Motor neuron (in vitro differentiated cells): ENCODE results near the gene CDHR4. TPM values are rescaled to one million over a fixed set of nuclear protein-coding genes. Genes with fewer than 3 reads are reported as not detected.
"Not testable (repeated sequence)": the region's sequence is repeated elsewhere in the genome, so short reads cannot be mapped to it uniquely, and the experiment has no call there.

Source experiments
- ATAC-seq, 8 experiments: fragments of 200-7000 bp; cut with Tn5 transposase; replicated peaks in 6 of 8; 2 replicates each; pipeline ENCODE4 v1.8.0; 2021; ENCODE audit warnings: mild to moderate bottlenecking in 8 of 8, moderate library complexity in 8 of 8
- H3K27ac ChIP-seq, 2 donors: fragments of 250-450 bp; sonication (Bioruptor Pico); 2 replicates each; pipeline ENCODE4 v1.9.0; 2021; ENCODE audit warnings: antibody characterized with exemption in 2 of 2, mild to moderate bottlenecking in 2 of 2, moderate library complexity in 1 of 2
- H3K4me1 ChIP-seq, 2 donors: fragments of 250-450 bp; sonication (Bioruptor Pico); replicated peaks in 1 of 2; 2 replicates each; pipeline ENCODE4 v1.6.1; 2021; ENCODE audit warnings: antibody characterized with exemption in 2 of 2, mild to moderate bottlenecking in 2 of 2, moderate library complexity in 1 of 2
- H3K4me3 ChIP-seq, 5 donors: fragments of 250-450 bp; sonication (Bioruptor Pico); 2 replicates each; pipeline ENCODE4 v1.9.0; 2021; ENCODE audit warnings: antibody characterized with exemption in 5 of 5, mild to moderate bottlenecking in 5 of 5, moderate library complexity in 4 of 5
- WGBS, 10 experiments: fragments of 450-650 bp; shearing (Covaris generic); methylation state at CpG; one replicate each; pipeline ENCODE4 v1.0.0; 2022; 5-methylcytosine and 5-hydroxymethylcytosine counted together
- in situ Hi-C, 9 experiments: fragments of 400-800 bp; cut with MboI; loops; one replicate each; pipeline ENCODE4 v1.15.0; 2021; ENCODE audit warnings: low sequenced_read_pairs in 9 of 9, low pct_unique_long_range_greater_than_20kb in 2 of 9; ENCODE audit not compliant: unreplicated experiment in 9 of 9
- total RNA-seq, 8 experiments: library from RNA; unstranded; fragments of 300-600 nt; gene quantifications; 2 replicates each; pipeline versions ENCODE4 v1.2.3 to v1.2.4, GENCODE V29; 2022

Gene CDHR4
- total RNA-seq, 8 experiments from 2014 or later, result 0.14 to 0.71 (median 0.57) TPM; not detected in 5

- ATAC-seq, result no peak
- WGBS, 10 experiments, result 73 to 100% (median 95%) methylated on average over 1 to 3 of the region's 3 CpGs
- in situ Hi-C loops, result no loop called here
- H3K4me1 ChIP-seq, result no peaks in the 10 kb centered on the region
- no peak overlapping the region for H3K27ac ChIP-seq
- no peak overlapping the region for H3K4me3 ChIP-seq
These were observed 30.3 kb downstream of the CDHR4 start for GRCh38 chr3:49769286-49769915.

GRCh38 chr3:49763981-49764380 is 35.7 kb downstream of the CDHR4 start:
- Histone ChIP-seq H3K27ac (no peak overlapping the region), H3K4me3 (no peak overlapping the region), H3K4me1 (no peaks in the 10 kb centered on the region)
- in situ Hi-C loops, result no loop called here
- WGBS, 10 experiments, result 86 to 100% (median 100%) methylated on average over 1 to 4 of the region's 4 CpGs; no CpG with 5 or more reads in 2 of the 10 experiments
- no peak for ATAC-seq

- H3K27ac ChIP-seq, result no peak overlapping the region
- ATAC-seq, result no peak
- 67 to 100% (median 96%) methylated on average over 1 to 3 of the region's 3 CpGs for WGBS, 10 experiments
- in situ Hi-C loops, result no loop called here
- no peak overlapping the region for H3K4me3 ChIP-seq
- H3K4me1 ChIP-seq, result no peaks in the 10 kb centered on the region
These were observed 38.0 kb downstream of the CDHR4 start for GRCh38 chr3:49761661-49762060.

GRCh38 chr3:49759226-49759625 is 40.4 kb downstream of the CDHR4 start:
- in situ Hi-C loops, result no loop called here
- H3K27ac ChIP-seq, result no peak overlapping the region
- no peak for ATAC-seq
- 0 to 86% (median 40%) methylated on average over 1 of the region's 1 CpG; no CpG with 5 or more reads in 1 of the 10 experiments for WGBS, 10 experiments
- H3K4me1 ChIP-seq, result no peaks in the 10 kb centered on the region
- no peak overlapping the region for H3K4me3 ChIP-seq

GRCh38 chr3:49757197-49757596 is 42.5 kb downstream of the CDHR4 start:
- WGBS, 10 experiments, result 63 to 100% (median 93%) methylated on average over 1 to 2 of the region's 2 CpGs; no CpG with 5 or more reads in 4 of the 10 experiments
- no peak for ATAC-seq
- Histone ChIP-seq H3K27ac (no peak overlapping the region), H3K4me1 (no peaks in the 10 kb centered on the region), H3K4me3 (no peak overlapping the region)
- in situ Hi-C loops, result no loop called here

GRCh38 chr3:49756036-49756435 is 43.6 kb downstream of the CDHR4 start:
- WGBS, 10 experiments, result 57 to 100% (median 89%) methylated on average over 1 of the region's 1 CpG; no CpG with 5 or more reads in 7 of the 10 experiments
- in situ Hi-C loops, result no loop called here

GRCh38 chr3:49754536-49754935 is 45.1 kb downstream of the CDHR4 start:
- H3K27ac ChIP-seq, result no peak overlapping the region
- no peak overlapping the region for H3K4me3 ChIP-seq
- 71 to 100% (median 95%) methylated on average over 1 of the region's 1 CpG; no CpG with 5 or more reads in 4 of the 10 experiments for WGBS, 10 experiments
- H3K4me1 ChIP-seq, result no peaks in the 10 kb centered on the region
- no peak for ATAC-seq
- in situ Hi-C loops, result no loop called here

More at GRCh38 chr3:49756036-49756435, 43.6 kb downstream of the CDHR4 start:
- no peak overlapping the region for H3K27ac ChIP-seq
- H3K4me3 ChIP-seq, result no peak overlapping the region
- no peak for ATAC-seq
- H3K4me1 ChIP-seq, result no peaks in the 10 kb centered on the region

GRCh38 chr3:49751501-49751900 is 48.2 kb downstream of the CDHR4 start:
- Histone ChIP-seq H3K4me1 (no peaks in the 10 kb centered on the region), H3K4me3 (no peak overlapping the region), H3K27ac (no peak overlapping the region)
- ATAC-seq, result no peak
- in situ Hi-C loops, result no loop called here
- WGBS, 10 experiments, result 62 to 100% (median 97%) methylated on average over 2 to 4 of the region's 4 CpGs; no CpG with 5 or more reads in 1 of the 10 experiments

GRCh38 chr3:49750056-49750455 is 49.6 kb downstream of the CDHR4 start:
- H3K4me3 ChIP-seq, result no peak overlapping the region
- WGBS, 10 experiments, result 75 to 100% (median 92%) methylated on average over 1 to 3 of the region's 4 CpGs; no CpG with 5 or more reads in 2 of the 10 experiments
- no peak overlapping the region for H3K27ac ChIP-seq
- no peak for ATAC-seq
- H3K4me1 ChIP-seq, result no peaks in the 10 kb centered on the region
- in situ Hi-C loops, result no loop called here

- H3K4me3 ChIP-seq, in situ Hi-C loops, H3K4me1 ChIP-seq, H3K27ac ChIP-seq: not testable (repeated sequence)
- peak in 2 of 8 experiments; percentile 10 to 25 for ATAC-seq
- WGBS, 10 experiments, result 67 to 94% (median 87%) methylated on average over 2 to 3 of the region's 5 CpGs; no CpG with 5 or more reads in 7 of the 10 experiments
These were observed 50.8 kb downstream of the CDHR4 start for GRCh38 chr3:49748874-49749273.

- in situ Hi-C loops, result no loop called here
- peak in 3 of 8 experiments; percentile 52 to 86 (median 80) for ATAC-seq
These were observed 51.7 kb downstream of the CDHR4 start for GRCh38 chr3:49747792-49748480.

GRCh38 chr3:49745986-49746385 is 53.7 kb downstream of the CDHR4 start:
- 57 to 100% (median 84%) methylated on average over 1 to 2 of the region's 2 CpGs; no CpG with 5 or more reads in 2 of the 10 experiments for WGBS, 10 experiments
- peak in 1 of 8 experiments; percentile 27 for ATAC-seq
- in situ Hi-C loops, result no loop called here
- no peak overlapping the region for H3K4me3 ChIP-seq
- no peaks in the 10 kb centered on the region for H3K4me1 ChIP-seq
- no peak overlapping the region for H3K27ac ChIP-seq

More at GRCh38 chr3:49747792-49748480, 51.7 kb downstream of the CDHR4 start:
- no peak overlapping the region for H3K27ac ChIP-seq
- H3K4me3 ChIP-seq, result no peak overlapping the region
- H3K4me1 ChIP-seq, result no peaks in the 10 kb centered on the region
- WGBS, 10 experiments, result 33 to 100% (median 76%) methylated on average over 1 to 11 of the region's 13 CpGs
